Measurements from ENCODE around the gene PRKACB. TPM values are rescaled to one million over a fixed set of nuclear protein-coding genes. Genes with fewer than 3 reads are reported as not detected.
"Not testable (repeated sequence)": the region's sequence is repeated elsewhere in the genome, so short reads cannot be mapped to it uniquely, and the experiment has no call there.

PRKACB gene
- total RNA-seq, 1 donor from 2014 or later: 34.4 TPM

DNA sequence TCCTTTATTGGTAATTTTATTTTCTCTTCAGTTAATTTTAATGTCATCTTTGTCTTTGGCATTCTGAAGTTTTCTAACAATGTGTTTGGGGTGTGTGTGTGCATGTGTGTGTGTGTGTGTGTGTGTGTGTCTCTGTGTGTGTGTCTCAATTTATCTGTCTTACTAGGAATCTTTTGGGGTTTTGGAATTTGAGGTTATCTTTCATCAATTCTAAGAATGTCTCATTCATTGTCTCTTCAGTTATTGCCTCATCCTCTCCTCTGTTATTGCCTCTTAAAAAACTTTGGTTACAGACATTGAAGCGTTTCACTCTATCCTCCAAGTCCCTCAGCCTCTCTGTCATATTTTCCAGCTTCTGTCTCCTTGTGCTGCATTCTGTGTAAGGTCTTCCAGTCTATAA, 139.3 kb downstream of the PRKACB start:
- DNase-seq (ENCODE audit: low read depth, low spot score): no peak
- H3K27me3 Mint-ChIP-seq (ENCODE audit: low read depth): no peaks in the 10 kb centered on the region
- H3K4me1 Mint-ChIP-seq: no peaks in the 10 kb centered on the region
- no peak overlapping the region for H3K27ac Mint-ChIP-seq (ENCODE audit: unreplicated experiment)
- peaks cover 9% of the 10 kb centered on the region for H3K9me3 Mint-ChIP-seq
- no peak overlapping the region for H3K4me3 Mint-ChIP-seq
- TF ChIP-seq CTCF (conservative IDR thresholded peaks at IDR 0.05): no peak
- H3K36me3 Mint-ChIP-seq (ENCODE audit: low read depth): peaks cover 11% of the 10 kb centered on the region

- Mint-ChIP-seq H3K4me1 (no peaks in the 10 kb centered on the region), H3K9me3 (peaks cover 16% of the 10 kb centered on the region), H3K36me3 (ENCODE audit: low read depth) (peaks cover 16% of the 10 kb centered on the region), H3K4me3 (no peak overlapping the region), H3K27me3 (ENCODE audit: low read depth) (no peaks in the 10 kb centered on the region), H3K27ac (ENCODE audit: unreplicated experiment) (no peak overlapping the region)
- no peak for TF ChIP-seq CTCF (conservative IDR thresholded peaks at IDR 0.05)
- DNase-seq (ENCODE audit: low read depth, low spot score): no peak
Measured at GRCh38 chr1:84286071-84286470, 142.0 kb downstream of the PRKACB start.

DNA sequence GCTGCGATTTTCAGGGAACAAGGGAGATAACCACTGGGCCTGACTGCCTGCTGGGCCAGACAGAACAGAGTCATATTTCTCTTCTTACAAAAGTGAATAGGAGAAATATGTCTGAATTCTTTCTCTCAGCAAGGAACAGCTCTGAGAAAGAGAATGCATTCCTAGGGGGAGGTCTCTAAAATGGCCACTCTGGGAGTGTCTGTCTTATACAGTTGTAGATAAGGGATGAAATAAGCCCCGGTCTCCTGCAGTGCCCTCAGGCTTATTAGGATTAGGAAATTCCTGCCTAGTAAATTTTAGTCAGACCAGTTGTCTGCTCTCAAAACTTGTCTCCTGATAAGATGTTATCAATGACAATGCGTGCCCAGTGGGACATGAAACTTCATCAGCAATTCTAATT, 143.3 kb downstream of the PRKACB start:
- DNase-seq (ENCODE audit: low read depth, low spot score); H3K4me3 Mint-ChIP-seq; H3K27me3 Mint-ChIP-seq (ENCODE audit: low read depth); H3K27ac Mint-ChIP-seq (ENCODE audit: unreplicated experiment); H3K4me1 Mint-ChIP-seq: not testable (repeated sequence)
- H3K36me3 Mint-ChIP-seq (ENCODE audit: low read depth): peaks cover 21% of the 10 kb centered on the region
- peaks cover 24% of the 10 kb centered on the region for H3K9me3 Mint-ChIP-seq

Other genes with a start within 250 kb of the PRKACB start
- 10.5 and 13.5 TPM in 2 replicates for gene TTLL7, start 145.1 kb upstream of the PRKACB start, total RNA-seq
- 2.1 and 2.3 TPM in 2 replicates for gene SAMD13, start 157.4 kb downstream of the PRKACB start, total RNA-seq

Measured in neural crest cell (in vitro differentiated cells).